ENCODE measurements around the gene YPEL1. TPM values are rescaled to one million over a fixed set of nuclear protein-coding genes. Genes with fewer than 3 reads are reported as not detected.

Gene YPEL1
- total and polyA plus RNA-seq, 2 donors (not counting 1 experiment from before 2014, with no cell fraction given): 14.9 to 17.0 TPM

- H2AFZ ChIP-seq (ENCODE audit: insufficient read depth, low read depth, low read length, poor library complexity, severe bottlenecking): no peak overlapping the region
- DNase-seq: no peak
- no peak overlapping the region for H3K27ac Mint-ChIP-seq
- H3K27ac ChIP-seq (ENCODE audit: low read length in 2 of 2): no peak overlapping the region
- peaks cover 7 to 82% of the 10 kb centered on the region in 2 experiments for H3K36me3 ChIP-seq (replicated peaks in 1 of 2; ENCODE audit: control extremely low read depth in 1 of 2, control insufficient read depth in 1 of 2, extremely low read depth in 1 of 2, insufficient read depth in 2 of 2, low read length in 1 of 2)
- peaks cover 25% of the 10 kb centered on the region for H4K20me1 ChIP-seq (ENCODE audit: control insufficient read depth, insufficient read depth, low read length, poor library complexity, severe bottlenecking)
- no peak for ATAC-seq (ENCODE audit: low read depth)
- POLR2A ChIA-PET: interaction anchor here (0.5 kb wide), 1 partner anchor 51 kb away, joined by 4 read pairs; no protein-coding TSS in a partner anchor
- no peak overlapping the region for H3K4me2 ChIP-seq (replicated peaks; ENCODE audit: low read depth, low read length, poor library complexity, severe bottlenecking)
- H3K9ac ChIP-seq (ENCODE audit: low read length): no peak overlapping the region
- H3K4me1 Mint-ChIP-seq: no peaks in the 10 kb centered on the region
- intact Hi-C loops (cut with micrococcal nuclease): no loop called here
- no peaks in the 10 kb centered on the region for H3K27me3 ChIP-seq (replicated peaks in 1 of 4; ENCODE audit: control extremely low read depth in 1 of 4, control insufficient read depth in 3 of 4, insufficient read depth in 4 of 4, low read length in 3 of 4)
- no peaks in the 10 kb centered on the region for H3K27me3 Mint-ChIP-seq
- no peak overlapping the region for H3K4me3 Mint-ChIP-seq
- no peak for TF ChIP-seq CTCF (IDR thresholded peaks at IDR 0.05)
- TF ChIP-seq EZH2 (IDR thresholded peaks at IDR 0.05; ENCODE audit: borderline replicate concordance, insufficient read depth, low read depth, low read length, poor library complexity, severe bottlenecking): no peak
- WGBS (ENCODE audit: insufficient coverage): 90% methylated on average over 11 of the region's 11 CpGs
- H3K4me3 ChIP-seq (ENCODE audit: control extremely low read depth in 1 of 5, extremely low read depth in 1 of 5, insufficient read depth in 1 of 5, low read depth in 2 of 5, low read length in 4 of 5): no peak overlapping the region
- no peaks in the 10 kb centered on the region for H3K79me2 ChIP-seq (ENCODE audit: control insufficient read depth, insufficient read depth, low read length)
- no peaks in the 10 kb centered on the region for H3K9me3 Mint-ChIP-seq (ENCODE audit: insufficient read depth)
- no peaks in the 10 kb centered on the region for H3K9me3 ChIP-seq (ENCODE audit: control extremely low read depth in 1 of 3, control insufficient read depth in 2 of 3, insufficient read depth in 1 of 3, low read length in 2 of 3)
- H3K4me1 ChIP-seq (ENCODE audit: control insufficient read depth in 2 of 2, insufficient read depth in 2 of 2, low read length in 2 of 2): no peaks in the 10 kb centered on the region
- CTCF ChIA-PET: no interaction called here
These were observed 30.4 kb upstream of the YPEL1 start for GRCh38 chr22:21765909-21766529.

- no peak overlapping the region for H3K27ac Mint-ChIP-seq
- Histone ChIP-seq H3K9ac (ENCODE audit: low read length) (no peak overlapping the region), H3K4me1 (ENCODE audit: control insufficient read depth in 2 of 2, insufficient read depth in 2 of 2, low read length in 2 of 2) (no peaks in the 10 kb centered on the region), H2AFZ (ENCODE audit: insufficient read depth, low read depth, low read length, poor library complexity, severe bottlenecking) (no peak overlapping the region), H3K4me2 (replicated peaks; ENCODE audit: low read depth, low read length, poor library complexity, severe bottlenecking) (no peak overlapping the region), H3K4me3 (ENCODE audit: control extremely low read depth in 1 of 5, extremely low read depth in 1 of 5, insufficient read depth in 1 of 5, low read depth in 2 of 5, low read length in 4 of 5) (no peak overlapping the region), H4K20me1 (ENCODE audit: control insufficient read depth, insufficient read depth, low read length, poor library complexity, severe bottlenecking) (peaks cover 30% of the 10 kb centered on the region), H3K27me3 (replicated peaks in 1 of 4; ENCODE audit: control extremely low read depth in 1 of 4, control insufficient read depth in 3 of 4, insufficient read depth in 4 of 4, low read length in 3 of 4) (no peaks in the 10 kb centered on the region), H3K36me3 (replicated peaks in 1 of 2; ENCODE audit: control extremely low read depth in 1 of 2, control insufficient read depth in 1 of 2, extremely low read depth in 1 of 2, insufficient read depth in 2 of 2, low read length in 1 of 2) (peaks cover 9 to 83% of the 10 kb centered on the region in 2 experiments), H3K27ac (ENCODE audit: low read length in 2 of 2) (no peak overlapping the region), H3K79me2 (ENCODE audit: control insufficient read depth, insufficient read depth, low read length) (no peaks in the 10 kb centered on the region), H3K9me3 (ENCODE audit: control extremely low read depth in 1 of 3, control insufficient read depth in 2 of 3, insufficient read depth in 1 of 3, low read length in 2 of 3) (no peaks in the 10 kb centered on the region)
- H3K27me3 Mint-ChIP-seq: no peaks in the 10 kb centered on the region
- no peak overlapping the region for H3K4me3 Mint-ChIP-seq
- CTCF ChIA-PET: no interaction called here
- H3K4me1 Mint-ChIP-seq: no peaks in the 10 kb centered on the region
- POLR2A ChIA-PET: no interaction called here
- WGBS (ENCODE audit: insufficient coverage): 88% methylated on average over 7 of the region's 9 CpGs
- ATAC-seq (ENCODE audit: low read depth) (no peak), DNase-seq (no peak)
- no peaks in the 10 kb centered on the region for H3K9me3 Mint-ChIP-seq (ENCODE audit: insufficient read depth)
- TF ChIP-seq EZH2 (IDR thresholded peaks at IDR 0.05; ENCODE audit: borderline replicate concordance, insufficient read depth, low read depth, low read length, poor library complexity, severe bottlenecking): no peak
- no peak for TF ChIP-seq CTCF (IDR thresholded peaks at IDR 0.05)
- intact Hi-C loops (cut with micrococcal nuclease): no loop called here
These were observed 28.6 kb upstream of the YPEL1 start for GRCh38 chr22:21764038-21764804.

Measured in B cell (primary cell).